Fibroblast of gingiva (primary cell): ENCODE measurements around the gene ENAH.
"Not testable (repeated sequence)": the region's sequence is repeated elsewhere in the genome, so short reads cannot be mapped to it uniquely, and the experiment has no call there.

Experiments used
- DNase-seq: peaks from one replicate; pipeline ENCODE4 v3.0.0-alpha.2; 2011; ENCODE audit warnings: low read depth

The ENAH gene

DNA sequence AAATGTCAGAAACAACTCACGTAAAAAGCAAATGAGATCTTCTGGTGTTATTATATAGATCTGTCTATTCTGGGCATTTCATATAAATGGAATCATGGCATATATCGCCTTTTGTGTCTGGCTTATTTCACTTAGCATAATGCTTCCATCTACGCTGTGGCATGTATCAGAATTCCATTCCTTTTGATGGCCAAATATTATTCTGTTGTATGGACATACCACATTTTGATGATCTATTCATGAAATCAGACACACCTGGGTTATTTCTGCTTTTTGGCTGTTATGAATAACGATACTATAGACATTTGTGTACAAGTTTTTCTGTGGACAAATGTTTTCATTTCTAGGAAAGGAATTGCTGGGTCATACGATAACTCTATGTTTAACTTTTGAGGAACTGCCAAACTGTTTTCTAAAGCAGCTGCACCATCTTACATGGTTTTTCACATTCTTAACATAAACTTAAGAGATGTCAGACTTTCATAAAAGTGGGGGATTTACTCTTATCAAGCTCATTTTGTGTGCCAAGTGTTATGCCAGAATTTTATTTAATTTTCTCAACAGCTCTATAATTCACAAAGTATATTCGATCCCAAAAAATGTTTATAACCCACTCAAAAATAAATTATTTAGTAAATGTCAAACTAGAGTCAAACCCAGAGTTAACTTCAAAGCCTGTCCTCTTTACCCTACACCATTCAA, 7.6 kb downstream of the ENAH start:
- no peak for DNase-seq

GRCh38 chr1:225644666-225645065, 8.3 kb downstream of the ENAH start:
- peak; percentile 44 for DNase-seq

DNA sequence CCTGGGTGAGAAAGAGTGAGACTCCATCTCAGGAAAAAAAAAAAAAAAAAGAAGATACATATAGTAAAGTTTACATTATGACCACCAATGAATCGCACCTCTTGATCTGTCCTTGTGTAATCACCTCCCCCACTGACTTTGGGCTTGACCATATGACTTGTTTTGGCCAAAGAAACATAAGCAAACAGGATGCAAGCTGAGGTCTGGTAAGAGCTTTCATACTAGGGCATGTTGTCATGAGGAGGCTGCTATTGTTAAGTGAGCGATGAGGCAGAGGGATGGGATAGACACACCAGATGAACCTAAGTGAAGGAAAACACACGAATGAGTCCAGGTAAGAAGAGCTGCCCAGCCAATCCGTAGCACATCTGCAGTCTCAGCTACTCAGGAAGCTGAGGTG, 10.7 kb downstream of the ENAH start:
- DNase-seq: no peak

GRCh38 chr1:225638853-225639252, 14.1 kb downstream of the ENAH start:
- DNase-seq: no peak

GRCh38 chr1:225637651-225638199, 15.2 kb downstream of the ENAH start:
- no peak for DNase-seq

DNA sequence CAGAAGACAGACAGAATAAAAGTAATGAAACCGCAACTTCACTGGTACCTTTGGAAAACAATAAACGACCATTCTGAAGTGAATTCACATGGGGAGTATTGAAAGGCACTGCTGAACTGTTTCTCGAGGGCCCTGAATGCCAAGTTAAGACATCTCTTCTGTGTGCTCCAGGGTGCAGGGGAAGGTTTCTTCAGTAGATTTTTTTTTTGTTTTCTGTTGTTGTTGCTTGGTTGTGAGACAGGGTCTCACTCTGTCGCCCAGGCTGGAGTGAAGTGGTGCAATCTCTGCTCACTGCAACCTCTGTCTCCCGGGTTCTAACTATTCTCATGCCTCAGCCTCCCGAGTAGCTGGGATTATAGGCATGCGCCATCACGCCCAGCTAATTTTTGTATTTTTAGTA, 15.9 kb downstream of the ENAH start:
- not testable (repeated sequence) for DNase-seq

DNA sequence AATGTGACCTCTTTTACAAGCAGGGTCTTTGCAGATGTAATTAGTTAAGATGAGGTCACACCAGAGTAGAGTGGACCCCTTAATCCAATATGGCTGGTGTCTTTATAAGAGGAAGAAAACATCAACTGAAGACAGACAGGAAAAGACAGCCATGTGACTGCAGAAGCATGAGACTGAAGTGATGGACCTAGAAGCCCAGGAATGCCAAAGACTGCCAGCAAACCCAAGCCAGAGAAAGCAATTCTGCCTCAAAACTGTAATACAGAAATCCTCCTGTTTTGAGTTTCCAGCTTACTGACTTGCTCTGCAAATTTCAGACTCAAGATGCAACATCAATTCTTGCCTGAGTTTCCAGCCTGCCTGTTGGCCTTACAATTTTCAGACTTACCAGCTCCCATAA, 17.3 kb downstream of the ENAH start:
- peak; percentile 27 for DNase-seq

- DNase-seq: not testable (repeated sequence)
Measured at GRCh38 chr1:225632836-225633235, 20.1 kb downstream of the ENAH start.

- DNase-seq: peak; percentile 39
Measured at GRCh38 chr1:225631021-225631663, 21.8 kb downstream of the ENAH start.

GRCh38 chr1:225629483-225629882, 23.4 kb downstream of the ENAH start:
- no peak for DNase-seq

DNA sequence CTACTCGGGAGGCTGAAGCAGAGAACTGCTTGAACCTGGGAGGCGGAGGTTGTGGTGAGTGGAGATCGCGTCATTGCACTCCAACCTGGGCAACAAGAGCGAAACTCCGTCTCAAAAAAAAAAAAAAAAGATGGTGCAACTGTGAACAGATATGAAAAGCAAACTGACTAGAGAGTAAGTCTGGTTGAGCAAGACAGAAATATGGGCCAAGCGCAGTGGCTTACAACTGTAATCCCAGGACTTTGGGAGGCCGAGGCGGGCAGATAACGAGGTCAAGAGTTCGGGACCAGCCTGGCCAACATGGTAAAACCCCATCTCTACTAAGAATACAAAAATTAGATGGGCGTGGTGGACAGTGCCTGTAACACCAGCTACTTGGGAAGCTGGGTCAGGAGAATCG, 24.1 kb downstream of the ENAH start:
- not testable (repeated sequence) for DNase-seq

DNA sequence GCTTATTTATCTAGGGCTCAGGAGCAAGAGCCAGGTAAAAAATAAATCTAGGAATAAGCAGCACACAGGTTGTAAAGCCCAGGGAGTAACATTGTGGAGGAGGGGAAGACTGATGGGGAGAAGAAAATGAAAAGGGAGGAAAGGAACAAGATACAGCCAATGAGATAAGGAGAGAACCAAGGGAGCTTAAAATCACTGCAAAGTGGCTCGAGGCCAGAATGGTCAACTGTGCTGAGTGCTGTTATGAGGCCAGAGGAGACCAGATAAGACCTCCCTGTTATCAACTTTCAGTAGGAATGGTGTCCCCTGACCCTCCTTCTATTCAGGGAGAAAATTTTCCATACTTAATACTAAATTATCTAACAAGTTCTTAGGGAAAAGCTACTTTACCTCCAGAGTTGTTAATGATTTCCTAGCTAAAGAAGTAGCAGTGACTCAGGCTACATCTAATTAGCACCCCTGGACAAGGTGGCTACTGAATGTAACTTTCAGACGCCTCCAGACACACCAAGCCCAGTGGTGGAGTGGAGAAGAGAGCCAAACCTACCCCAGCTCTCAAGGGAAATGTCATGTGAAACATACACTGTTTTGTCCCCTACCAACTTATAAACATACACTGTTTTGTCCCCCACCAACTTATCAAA, 25.5 kb downstream of the ENAH start:
- no peak for DNase-seq

DNA sequence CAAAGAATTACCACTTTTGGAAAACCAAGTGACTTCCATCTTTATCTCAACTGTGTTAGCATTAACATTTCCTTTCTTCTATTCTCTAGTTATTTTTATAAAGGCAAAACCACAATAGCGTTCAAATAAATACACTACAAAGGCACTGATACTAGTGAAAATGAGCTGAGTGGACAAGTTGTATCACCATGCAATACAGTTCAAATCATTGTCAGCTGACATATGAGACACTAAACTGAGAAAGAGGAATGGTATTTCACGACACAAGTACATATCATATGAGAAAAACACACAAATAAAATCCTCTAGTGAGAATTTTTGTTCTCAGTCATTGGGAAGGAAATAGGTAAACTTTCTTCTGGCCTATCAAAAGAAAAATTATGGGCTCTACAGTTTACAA, 26.2 kb downstream of the ENAH start:
- peak; percentile 24 for DNase-seq

DNA sequence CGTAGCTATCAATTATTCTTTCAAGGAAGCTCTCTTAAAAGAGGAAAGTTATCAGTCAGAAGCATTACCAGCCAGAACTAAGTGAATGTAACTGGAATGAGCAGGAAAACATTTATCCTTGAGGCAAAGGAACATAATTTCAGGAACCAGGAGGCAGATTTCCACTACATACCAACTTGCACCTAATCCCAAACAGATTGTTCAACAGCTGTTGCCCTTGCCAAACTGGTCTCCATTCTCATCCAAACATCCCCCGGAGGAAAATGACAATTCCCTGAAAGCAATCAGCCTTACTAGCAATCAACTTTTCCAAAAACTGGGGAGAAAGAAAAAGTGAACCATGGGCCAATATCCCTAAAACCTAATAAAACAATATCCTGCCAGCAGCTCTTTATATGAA, 35.0 kb downstream of the ENAH start:
- DNase-seq: peak; percentile 36

- DNase-seq: no peak
Measured at GRCh38 chr1:225617479-225617878, 35.4 kb downstream of the ENAH start.

- not testable (repeated sequence) for DNase-seq
Measured at GRCh38 chr1:225615403-225615790, 37.5 kb downstream of the ENAH start.

DNA sequence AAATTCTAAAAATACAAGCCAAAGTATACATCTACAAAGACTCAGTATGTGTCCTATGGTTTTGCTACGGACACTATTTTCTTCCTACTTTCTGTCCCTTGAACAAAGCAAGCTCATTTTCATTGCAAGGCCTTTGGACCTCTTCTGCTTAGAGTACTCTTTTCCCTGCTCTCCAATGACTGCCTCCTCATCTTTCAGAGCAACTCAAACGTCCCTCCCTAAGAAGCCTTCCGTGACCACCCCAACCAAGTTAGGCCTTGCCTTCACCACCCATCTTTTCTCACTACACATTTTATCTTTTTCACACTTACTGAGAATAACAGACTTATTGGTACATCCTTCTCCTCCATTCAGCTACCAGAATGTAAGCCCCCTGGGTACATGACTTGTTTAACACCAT, 39.9 kb downstream of the ENAH start:
- DNase-seq: no peak

DNA sequence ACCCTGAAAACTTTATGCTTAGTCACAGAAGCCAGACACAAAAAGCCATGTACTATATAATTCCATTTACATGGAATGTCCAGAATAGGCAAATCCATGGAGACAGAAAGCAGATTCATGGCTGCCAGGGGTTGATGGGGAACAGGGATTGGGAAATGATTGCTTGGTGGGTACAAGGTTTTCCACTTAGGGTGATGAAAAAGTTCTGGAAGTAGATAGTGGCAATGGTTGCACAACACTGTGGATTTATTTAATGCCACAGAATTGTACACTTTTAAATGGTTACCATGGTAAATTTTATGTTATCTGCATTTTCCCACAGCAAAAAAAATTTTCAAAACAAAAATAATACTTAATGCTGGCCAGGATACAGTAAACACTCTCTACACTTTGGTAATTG, 40.6 kb downstream of the ENAH start:
- peak; percentile 76 for DNase-seq

GRCh38 chr1:225611537-225612223, 41.2 kb downstream of the ENAH start:
- no peak for DNase-seq

DNA sequence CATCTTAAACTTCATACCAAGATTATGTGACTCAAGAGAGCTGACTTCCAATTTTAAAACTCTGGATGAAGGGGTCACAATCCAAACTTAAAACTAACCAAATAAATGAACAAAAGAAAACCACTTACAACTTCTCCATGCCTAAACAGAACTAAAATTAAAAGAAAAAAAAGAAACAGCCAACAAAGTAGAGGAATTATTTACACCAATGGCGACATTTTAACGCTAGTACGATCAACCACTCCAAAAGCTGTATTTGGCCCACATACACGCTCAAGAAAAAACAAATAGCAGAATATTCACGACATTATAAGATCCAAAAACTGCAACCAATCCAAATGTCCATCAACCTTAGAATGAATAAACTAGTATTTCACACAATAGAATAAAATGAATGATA, 42.4 kb downstream of the ENAH start:
- DNase-seq: no peak

- DNase-seq: no peak
Measured at GRCh38 chr1:225608014-225608796, 44.7 kb downstream of the ENAH start.

- no peak for DNase-seq
Measured at GRCh38 chr1:225607355-225607754, 45.6 kb downstream of the ENAH start.
